ENCODE data around the gene ZNF600. TPM values are rescaled to one million over a fixed set of nuclear protein-coding genes. Genes with fewer than 3 reads are reported as not detected.

The ZNF600 gene
- total RNA-seq (2022; extraction: Qiagen RNA extraction) = 0.14 to 0.26 TPM (median 0.18 TPM) in 5 replicates

DNA sequence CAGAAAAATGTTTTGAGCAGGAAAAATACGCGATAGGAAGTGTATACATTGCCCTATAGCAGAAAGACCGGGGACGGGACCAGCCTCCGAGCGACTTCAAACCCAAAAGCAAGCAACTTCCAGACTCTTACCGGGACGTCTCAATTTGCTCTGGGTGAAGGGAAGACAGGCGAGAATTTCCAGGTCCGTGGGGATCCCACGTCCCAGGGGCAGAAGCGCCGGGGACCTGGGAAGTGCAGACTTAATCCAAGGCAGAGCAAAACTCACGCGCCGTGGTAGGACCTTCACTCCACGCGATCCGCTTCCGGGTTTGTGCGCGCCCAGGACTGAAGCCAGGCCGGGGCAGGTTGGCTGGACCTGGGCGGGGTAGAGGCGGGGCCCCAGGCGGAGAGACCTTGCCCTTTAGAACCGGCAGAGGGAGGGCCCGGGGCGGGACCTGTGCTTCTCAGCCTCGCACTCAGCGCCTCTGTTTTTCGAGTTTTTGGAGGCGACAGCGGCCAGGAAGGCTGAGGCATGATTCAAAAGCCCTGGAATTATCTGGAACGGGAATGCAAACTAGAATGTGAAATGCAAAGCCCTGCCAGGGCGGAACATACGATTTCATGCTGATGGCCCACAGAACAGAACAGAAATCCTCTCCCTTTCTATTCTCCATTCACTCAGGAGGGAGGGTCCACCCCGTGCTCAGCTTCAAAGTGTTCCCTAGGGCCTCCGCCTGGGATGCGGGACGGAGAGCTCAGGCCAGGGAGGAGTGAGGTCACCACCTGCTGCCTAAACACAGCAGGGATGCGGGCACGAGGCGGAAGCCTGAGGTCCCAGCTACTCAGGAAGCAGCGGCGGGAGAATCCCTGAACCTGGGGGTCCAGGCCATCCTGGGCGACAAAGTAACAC lies at the start of gene ZNF600:
Gene ZNF600, minus strand, starts transcription at position 328 of the 891 bp plus-strand sequence. CDS start 7,903 bp downstream, outside the sequence.

DNA sequence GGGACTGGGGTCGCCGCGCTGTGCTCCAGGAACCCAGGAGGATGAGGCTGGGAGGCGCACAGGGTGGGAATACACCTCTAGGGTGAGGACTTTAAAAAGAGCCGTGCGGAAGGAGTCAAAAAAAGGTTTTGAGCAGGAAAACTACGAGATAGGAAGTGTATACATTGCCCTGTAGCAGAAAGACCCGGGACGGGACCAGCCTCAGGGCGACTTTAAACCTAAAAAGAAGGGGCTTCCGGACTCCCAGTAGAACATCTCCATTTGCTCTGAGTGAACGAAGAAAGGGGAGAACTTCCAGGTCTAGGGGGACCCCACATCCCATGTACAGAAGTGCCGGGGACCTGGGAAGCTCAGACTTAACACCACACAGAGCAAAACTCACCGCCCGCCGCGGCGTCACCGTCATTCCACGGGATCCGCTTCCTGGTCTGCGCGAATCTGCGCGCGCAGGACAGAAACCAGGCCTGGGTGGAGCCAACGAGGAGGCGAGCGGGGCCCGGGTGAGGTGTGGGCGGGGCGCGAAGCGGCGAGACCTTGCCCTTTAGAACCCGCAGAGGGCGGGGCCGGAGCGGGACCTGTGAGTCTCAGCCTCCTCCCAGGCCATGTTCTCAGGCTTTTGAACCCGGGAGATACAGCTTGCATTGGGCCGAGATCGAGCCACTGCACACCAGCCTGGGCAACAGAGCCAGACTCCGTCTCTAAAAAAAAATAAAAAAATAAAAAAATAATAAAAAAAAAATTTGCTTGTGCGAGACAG lies 34.8 kb upstream of the ZNF600 start, which contains the start of gene ZNF28:
Gene ZNF28, minus strand, starts transcription at position 430 of the 757 bp plus-strand sequence. CDS start 3,675 bp downstream, outside the sequence.

DNA sequence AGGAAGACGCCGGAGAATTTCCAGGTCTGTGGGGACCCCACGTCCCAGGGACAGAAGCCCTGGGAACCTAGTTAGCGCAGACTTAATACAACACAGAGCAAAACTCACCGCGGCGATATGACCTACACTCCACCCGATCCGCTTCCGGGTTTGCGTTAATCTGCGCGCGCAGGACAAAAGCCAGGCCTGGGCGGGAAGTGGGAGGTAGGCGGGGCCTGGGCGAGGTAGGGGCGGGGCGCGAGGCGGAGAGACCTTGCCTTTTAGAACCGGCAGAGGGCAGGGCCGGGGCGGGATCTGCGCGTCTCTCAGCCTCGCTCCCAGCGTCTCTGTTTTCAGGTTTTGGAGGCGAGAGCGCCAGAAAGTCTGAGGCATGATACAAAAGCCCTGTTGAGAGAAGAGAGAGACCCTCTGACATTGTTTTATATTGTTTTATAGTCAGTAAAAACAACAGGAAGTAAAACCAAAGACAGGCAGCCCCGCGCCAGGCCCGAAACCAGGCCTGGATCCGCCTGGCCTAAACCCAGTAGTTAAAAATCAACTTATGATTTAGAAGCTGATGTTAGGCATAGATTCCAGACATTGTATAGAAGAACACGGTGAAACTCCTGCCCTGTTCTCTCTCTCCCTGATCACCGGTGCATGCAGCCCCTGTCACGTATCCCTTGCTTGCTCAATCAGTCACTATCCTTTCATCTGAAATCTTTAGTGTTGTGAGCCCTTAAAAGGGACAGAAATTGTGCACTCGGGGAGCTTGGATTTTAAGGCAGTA lies 51.5 kb downstream of the ZNF600 start, which contains the start of gene ZNF611:
Gene ZNF611, minus strand, starts transcription at position 152 of the 769 bp plus-strand sequence. CDS start 19,150 bp downstream, outside the sequence.

Other genes starting within 250 kb of the ZNF600 start
- 0.07 to 0.33 TPM (median 0.24 TPM) in 5 replicates for gene ZNF701, start 216.5 kb downstream of the ZNF600 start, total RNA-seq (2022; extraction: Qiagen RNA extraction)
- gene ZNF83, start 148.4 kb downstream of the ZNF600 start, total RNA-seq (2022; extraction: Qiagen RNA extraction) = 0.06 to 0.18 TPM (median 0.16 TPM) in 5 replicates
- 2.1 to 5.1 TPM (median 2.5 TPM) in 5 replicates for gene ZNF611, start 51.7 kb downstream of the ZNF600 start, total RNA-seq (2022; extraction: Qiagen RNA extraction)
- 0.30 to 1.3 TPM (median 1.1 TPM) in 5 replicates for gene ZNF28, start 34.8 kb upstream of the ZNF600 start, total RNA-seq (2022; extraction: Qiagen RNA extraction)
- gene ZNF468, start 70.8 kb upstream of the ZNF600 start, total RNA-seq (2022; extraction: Qiagen RNA extraction) = 0.49 to 0.75 TPM (median 0.61 TPM) in 5 replicates
- gene ZNF320, start 110.8 kb upstream of the ZNF600 start, total RNA-seq (2022; extraction: Qiagen RNA extraction) = not detected in 5 replicates
- not detected in 5 replicates for gene ZNF888, start 136.6 kb upstream of the ZNF600 start, total RNA-seq (2022; extraction: Qiagen RNA extraction)
- 0.05 to 0.15 TPM (median 0.06 TPM) in 3 of 5 replicates, not detected in the others for gene ZNF816, start 176.1 kb upstream of the ZNF600 start, total RNA-seq (2022; extraction: Qiagen RNA extraction)
- 0.05 TPM in 1 of 5 replicates, not detected in the others for gene ERVV-1, start 227.1 kb upstream of the ZNF600 start, total RNA-seq (2022; extraction: Qiagen RNA extraction)

Measured in A549 treated with CORT108297 at 1 μM for 4 hours (cell line).